Suppressor macrophage treated with lipopolysaccharide for 4 hours (primary cell): ENCODE results near the gene DUSP5.

Source experiments
- DNase-seq: peaks from one replicate; pipeline ENCODE4 v3.0.0-alpha.2; 2020

Gene DUSP5

DNA sequence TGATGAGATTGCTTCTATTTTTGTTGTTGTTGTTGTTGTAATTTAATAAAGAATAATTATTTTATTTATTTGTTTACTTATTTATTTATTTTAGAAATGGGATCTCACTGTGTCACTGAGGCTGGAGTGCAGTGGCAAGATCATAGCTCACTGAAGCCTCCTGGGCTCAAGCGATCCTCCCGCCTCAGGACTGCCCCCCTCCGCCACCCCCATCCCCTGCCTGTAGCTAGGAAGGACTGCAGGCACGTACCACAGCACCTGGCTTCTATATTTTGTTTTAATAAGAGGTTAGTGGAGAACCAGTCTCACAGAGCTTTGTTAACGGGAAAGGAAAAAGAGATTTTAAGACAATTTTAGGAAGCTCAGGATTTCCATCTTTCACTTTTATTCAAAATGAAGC, 50.3 kb downstream of the DUSP5 start:
- DNase-seq: no peak

DNA sequence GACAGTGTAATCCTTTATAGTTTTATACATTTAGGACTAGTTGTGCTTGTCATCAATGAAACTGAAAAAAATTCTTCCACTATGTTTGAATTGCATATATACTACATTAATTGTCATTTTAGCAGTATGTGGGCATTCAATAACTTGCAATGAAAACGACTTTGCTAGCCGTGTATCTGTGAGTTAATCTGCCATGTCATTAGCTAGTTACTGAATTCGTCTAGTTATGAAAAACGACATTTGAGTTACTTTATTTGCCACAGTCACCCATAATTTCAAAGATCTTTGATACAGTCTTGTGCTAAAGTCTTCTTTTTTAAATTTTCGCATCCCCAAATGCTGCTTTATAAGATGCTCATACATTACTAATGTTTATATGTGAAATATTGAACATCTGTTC, 51.5 kb downstream of the DUSP5 start:
- no peak for DNase-seq

DNA sequence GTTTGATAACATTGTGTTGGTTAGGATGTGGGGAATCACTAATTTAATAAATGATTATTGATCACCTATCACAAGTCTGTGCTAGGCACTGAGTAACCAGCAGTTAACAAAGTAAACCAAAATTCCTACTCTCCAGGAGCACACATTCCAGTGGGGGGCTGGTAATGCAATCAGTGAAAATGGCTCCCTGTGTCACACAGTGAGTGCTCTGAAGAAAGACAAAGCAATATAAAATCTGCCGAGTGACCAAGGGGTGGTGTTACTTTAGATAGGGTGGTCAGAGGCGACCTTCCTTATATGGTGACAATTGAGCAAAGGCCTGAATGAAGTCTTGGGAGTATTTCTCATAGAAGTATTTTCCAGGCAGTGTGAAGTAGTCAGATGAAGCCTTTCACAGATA, 56.2 kb downstream of the DUSP5 start:
- DNase-seq: no peak

DNA sequence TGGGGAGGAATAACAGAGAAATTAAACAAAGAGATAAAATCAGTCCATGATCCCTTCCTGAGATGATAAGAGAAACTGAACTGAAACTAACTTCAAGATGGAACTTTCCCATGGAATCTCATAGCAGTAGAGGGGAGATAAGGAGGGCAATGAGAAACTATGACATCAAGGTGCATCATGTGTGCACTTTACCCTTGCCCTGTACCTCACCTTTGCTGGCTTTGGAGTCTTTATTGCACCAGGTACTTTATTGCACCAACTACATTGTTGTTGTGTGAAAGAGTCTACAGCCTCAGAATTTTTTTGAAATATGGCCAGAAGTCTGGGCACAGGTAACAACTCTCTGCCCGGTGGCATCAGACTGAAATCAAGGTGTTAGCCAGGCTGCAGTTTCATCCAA, 58.6 kb downstream of the DUSP5 start:
- DNase-seq: no peak

DNA sequence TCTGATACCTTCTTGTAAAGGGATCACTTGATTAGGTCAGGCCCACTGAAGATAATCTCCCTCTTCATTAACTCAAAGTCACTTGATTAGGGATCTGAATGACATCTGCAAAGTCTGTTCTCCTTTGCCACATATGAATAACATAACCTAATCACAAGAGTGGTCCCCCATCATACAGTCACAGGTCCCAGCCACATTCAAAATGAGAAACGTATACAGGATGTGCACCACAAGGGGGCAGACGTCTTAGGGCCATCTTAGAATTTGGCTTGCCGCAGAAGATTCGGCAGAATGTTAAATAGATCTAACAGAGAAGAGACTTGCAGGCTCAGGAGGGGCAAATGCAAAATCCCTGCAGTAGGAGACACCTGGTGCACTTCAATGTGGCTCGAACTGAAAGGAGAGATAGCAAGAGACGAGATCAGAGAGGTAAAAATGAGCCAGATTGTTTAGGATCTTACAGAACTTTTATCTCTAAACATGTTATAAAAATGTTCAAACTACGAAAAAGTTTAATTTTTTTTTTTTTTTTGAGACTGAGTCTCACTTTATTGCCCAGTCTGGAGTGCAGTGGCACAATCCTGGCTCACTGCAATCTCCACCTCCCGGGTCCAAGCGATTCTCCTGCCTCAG, 59.4 kb downstream of the DUSP5 start:
- peak; percentile 69 for DNase-seq

DNA sequence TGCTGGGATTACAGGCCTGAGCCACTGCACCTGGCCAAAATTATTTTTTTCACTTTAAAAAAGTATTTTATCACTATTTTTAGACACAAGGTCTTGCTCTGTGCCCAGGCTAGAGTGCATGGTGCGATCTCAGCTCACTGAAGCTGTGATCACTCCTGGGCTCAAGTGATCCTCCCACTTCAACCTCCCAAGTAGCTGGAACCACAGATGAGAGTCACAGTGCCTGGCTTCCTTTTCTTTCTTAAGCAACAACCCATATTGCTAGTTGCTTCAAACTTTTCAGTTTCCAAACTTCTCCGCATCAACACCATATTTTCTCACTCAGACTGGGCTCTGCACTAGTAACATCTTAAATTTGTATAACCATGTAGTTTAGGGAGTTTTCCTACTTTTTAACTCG, 60.3 kb downstream of the DUSP5 start:
- peak; percentile 36 for DNase-seq

DNA sequence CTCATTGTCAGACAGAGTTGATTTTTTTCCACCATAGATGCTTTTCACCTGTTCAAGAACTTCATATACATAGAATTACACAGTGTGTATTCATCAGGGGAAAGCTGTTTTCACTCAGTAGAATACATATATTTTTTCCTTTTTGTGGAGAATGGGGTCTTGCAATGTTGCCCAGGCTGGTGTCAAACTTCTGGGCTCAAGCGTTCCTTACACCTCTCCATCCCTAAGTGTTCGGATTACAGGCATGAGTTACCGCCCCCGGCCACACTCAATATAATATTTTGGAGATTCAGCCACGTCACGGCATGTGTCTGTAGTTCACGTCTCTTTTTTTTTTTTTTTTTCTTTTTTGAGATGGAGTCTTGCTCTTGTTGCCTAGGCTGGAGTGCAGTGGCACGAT, 62.3 kb downstream of the DUSP5 start:
- no peak for DNase-seq
